Testis (tissue), 3 donors: ENCODE data around the gene EOMES. TPM values are rescaled to one million over a fixed set of nuclear protein-coding genes. Genes with fewer than 3 reads are reported as not detected.
A peak's percentile ranks its signal among the peaks of the same experiment; 100 is the strongest.

Source experiments
- DNase-seq: peaks from one replicate; pipeline ENCODE4 v3.0.0-alpha.2; 2019
- H3K27ac ChIP-seq, 2 donors: fragments of 200-600 bp; sonication (generic); one replicate each; pipeline ENCODE4 v1.5.1; 2019
- H3K27me3 ChIP-seq: fragments of 200-600 bp; sonication (generic); one replicate; pipeline ENCODE4 v1.5.1; 2019
- H3K36me3 ChIP-seq: fragments of 200-600 bp; sonication (generic); one replicate; pipeline ENCODE4 v1.5.1; 2017; ENCODE audit warnings: low read depth; ENCODE audit errors: missing control alignments
- H3K4me1 ChIP-seq: fragments of 200-600 bp; sonication (generic); one replicate; pipeline ENCODE4 v1.5.1; 2019
- H3K4me3 ChIP-seq, 2 donors: fragments of 200-600 bp; sonication (generic); one replicate each; pipeline ENCODE4 v1.5.1; 2017 to 2019
- H3K9me3 ChIP-seq: fragments of 200-600 bp; sonication (generic); one replicate; pipeline ENCODE4 v1.5.1; 2017
- POLR2A ChIP-seq: fragments of 450-650 bp; IDR thresholded peaks from one replicate; pipeline ENCODE4 v1.6.1; 2017; ENCODE audit warnings: antibody characterized with exemption, mild to moderate bottlenecking, moderate library complexity
- WGBS, 2 donors: methylation state at CpG; one replicate each; pipeline ENCODE4 v1.1.5; 2018; 5-methylcytosine and 5-hydroxymethylcytosine counted together
- intact Hi-C: fragments of 100-400 bp; cut with DNase I; formaldehyde crosslinking; loops from one replicate; pipeline ENCODE4 v1.15.1; 2023; ENCODE audit warnings: low total_unique reads
- polyA plus RNA-seq: library from polyadenylated mRNA; stranded (reverse); fragments of 350-450 nt; fragmentation: Illumina TruSeq; extraction: RNeasy Lipid Tissue Mini Kit (QIAGEN cat#74804); gene quantifications from one replicate; pipeline ENCODE4 v1.2.3, GENCODE V29; 2014; ENCODE audit warnings: low read depth, low replicate concordance; ENCODE audit not compliant: insufficient read depth
- total RNA-seq, 2 donors: library from RNA; depleted of rRNA; stranded (reverse); fragments of >200 nt; gene quantifications; one replicate each; pipeline ENCODE4 v1.2.3, GENCODE V29; 2016
- TF ChIP-seq, protein P1 (sequence below), 3 experiments: fragments of 450-650 bp in 2 of 3; fragments of 200-600 bp in 1 of 3; sonication (generic) in 1 of 3; IDR thresholded peaks; one replicate each; pipeline ENCODE4 v1.5.1; 2016 to 2019; ENCODE audit warnings: antibody characterized with exemption in 3 of 3, mild to moderate bottlenecking in 2 of 3, moderate library complexity in 1 of 3

Gene EOMES
- total and polyA plus RNA-seq, 3 donors from 2014 or later = 0.71 to 0.93 (median 0.84) TPM

DNA sequence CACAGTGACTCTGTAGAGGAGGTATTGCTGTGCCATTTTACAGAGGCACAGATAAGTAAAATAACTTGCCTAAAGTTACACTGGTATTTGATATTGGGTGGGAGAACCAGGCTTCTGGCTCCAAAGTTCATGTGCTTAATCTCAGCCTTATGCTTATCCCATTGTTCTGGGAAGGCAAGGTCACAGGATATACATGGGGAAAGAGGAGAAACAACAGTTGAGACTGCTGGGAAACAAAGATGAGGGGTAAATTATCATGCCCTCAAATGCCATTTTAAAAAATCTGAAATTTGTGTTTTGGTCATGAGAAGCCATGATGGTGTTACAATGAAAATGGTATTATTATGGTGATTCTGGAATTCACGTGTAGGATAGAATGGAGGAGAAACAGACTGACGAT, 54.4 kb downstream of the EOMES start:
- TF ChIP-seq POLR2A = no peak
- TF ChIP-seq, protein P1, sequence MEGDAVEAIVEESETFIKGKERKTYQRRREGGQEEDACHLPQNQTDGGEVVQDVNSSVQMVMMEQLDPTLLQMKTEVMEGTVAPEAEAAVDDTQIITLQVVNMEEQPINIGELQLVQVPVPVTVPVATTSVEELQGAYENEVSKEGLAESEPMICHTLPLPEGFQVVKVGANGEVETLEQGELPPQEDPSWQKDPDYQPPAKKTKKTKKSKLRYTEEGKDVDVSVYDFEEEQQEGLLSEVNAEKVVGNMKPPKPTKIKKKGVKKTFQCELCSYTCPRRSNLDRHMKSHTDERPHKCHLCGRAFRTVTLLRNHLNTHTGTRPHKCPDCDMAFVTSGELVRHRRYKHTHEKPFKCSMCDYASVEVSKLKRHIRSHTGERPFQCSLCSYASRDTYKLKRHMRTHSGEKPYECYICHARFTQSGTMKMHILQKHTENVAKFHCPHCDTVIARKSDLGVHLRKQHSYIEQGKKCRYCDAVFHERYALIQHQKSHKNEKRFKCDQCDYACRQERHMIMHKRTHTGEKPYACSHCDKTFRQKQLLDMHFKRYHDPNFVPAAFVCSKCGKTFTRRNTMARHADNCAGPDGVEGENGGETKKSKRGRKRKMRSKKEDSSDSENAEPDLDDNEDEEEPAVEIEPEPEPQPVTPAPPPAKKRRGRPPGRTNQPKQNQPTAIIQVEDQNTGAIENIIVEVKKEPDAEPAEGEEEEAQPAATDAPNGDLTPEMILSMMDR (IDR thresholded peaks at IDR 0.05) = no peak
- Histone ChIP-seq H3K36me3 (no peaks in the 10 kb centered on the region), H3K4me3 (no peak overlapping the region), H3K4me1 (peaks cover 4% of the 10 kb centered on the region), H3K27ac (no peak overlapping the region), H3K27me3 (no peaks in the 10 kb centered on the region), H3K9me3 (no peaks in the 10 kb centered on the region)
- WGBS, 2 donors = 58 to 67% methylated on average over 2 of the region's 2 CpGs
- no peak for DNase-seq
- intact Hi-C loops = no loop called here

DNA sequence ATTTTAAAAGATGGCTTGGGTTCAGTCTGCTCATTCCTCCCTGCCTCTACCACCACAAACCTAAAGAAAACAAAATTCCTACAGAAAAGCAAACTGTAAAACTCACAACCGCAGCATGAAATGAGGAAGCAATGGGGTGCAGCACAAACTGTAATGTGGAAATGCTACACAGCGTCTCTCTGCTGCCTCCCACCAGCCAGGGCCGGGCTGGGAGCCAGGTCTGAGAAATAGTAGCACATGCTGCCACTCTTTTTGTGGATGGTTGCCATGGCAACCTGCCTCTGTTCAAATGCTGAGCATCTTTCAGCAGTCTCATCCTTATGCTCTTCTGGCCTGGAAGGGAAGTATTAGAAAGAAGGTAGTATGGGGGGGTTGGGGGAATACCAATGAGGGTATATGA, 55.4 kb downstream of the EOMES start:
- H3K4me3 ChIP-seq = no peak overlapping the region
- H3K27ac ChIP-seq = no peak overlapping the region
- intact Hi-C loops = no loop called here
- no peaks in the 10 kb centered on the region for H3K27me3 ChIP-seq
- no peaks in the 10 kb centered on the region for H3K36me3 ChIP-seq
- WGBS, 2 donors = 24 to 44% methylated on average over 3 of the region's 3 CpGs
- no peak for TF ChIP-seq POLR2A
- TF ChIP-seq, protein P1 (IDR thresholded peaks at IDR 0.05) = no peak
- DNase-seq = peak; percentile 90
- H3K9me3 ChIP-seq = no peaks in the 10 kb centered on the region
- peaks cover 4% of the 10 kb centered on the region for H3K4me1 ChIP-seq

DNA sequence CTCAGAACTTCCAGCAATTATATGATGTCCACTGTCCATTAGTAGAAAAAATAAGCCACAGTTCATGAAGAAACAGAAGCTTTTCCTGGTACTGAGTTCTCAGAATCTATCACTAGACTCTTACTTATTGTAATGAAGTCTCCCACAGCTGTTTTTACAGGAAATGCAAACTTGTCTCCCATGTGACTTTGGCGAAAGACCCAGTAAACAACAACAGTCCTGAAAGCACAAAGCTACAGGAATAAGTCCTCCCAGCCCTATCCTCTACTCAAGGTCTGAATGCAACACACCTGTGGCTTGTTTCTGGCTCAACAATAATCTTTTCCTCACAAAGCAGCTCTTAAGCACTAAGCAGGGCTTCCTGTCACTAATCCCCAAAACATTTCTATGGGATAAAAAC, 55.9 kb downstream of the EOMES start:
- no peaks in the 10 kb centered on the region for H3K27me3 ChIP-seq
- no peaks in the 10 kb centered on the region for H3K36me3 ChIP-seq
- no peaks in the 10 kb centered on the region for H3K9me3 ChIP-seq
- H3K4me1 ChIP-seq = peaks cover 4% of the 10 kb centered on the region
- intact Hi-C loops = no loop called here
- WGBS, 2 donors = 40 to 41% methylated on average over 1 of the region's 1 CpG
- H3K27ac ChIP-seq = no peak overlapping the region
- TF ChIP-seq POLR2A = no peak
- TF ChIP-seq, protein P1 (IDR thresholded peaks at IDR 0.05) = no peak
- DNase-seq = no peak
- H3K4me3 ChIP-seq = no peak overlapping the region

Other genes starting within 250 kb of the EOMES start
- gene SLC4A7, start 237.9 kb downstream of the EOMES start, total RNA-seq = 10 to 100 TPM; 43.2 to 46.6 TPM
- gene SLC4A7, start 237.9 kb downstream of the EOMES start, polyA plus RNA-seq = 17.7 TPM